Endodermal cell (in vitro differentiated cells): ENCODE data around the gene SIRT3. TPM values are rescaled to one million over a fixed set of nuclear protein-coding genes. Genes with fewer than 3 reads are reported as not detected.

Source experiments
- DNase-seq: peaks from one replicate; pipeline ENCODE4 v3.0.0-alpha.2; 2017
- H3K27ac ChIP-seq: 2 replicates; pipeline ENCODE4 v1.5.1; 2013; ENCODE audit warnings: mild to moderate bottlenecking, low read depth, low read length, moderate library complexity
- H3K27me3 ChIP-seq: 2 replicates; pipeline ENCODE4 v1.6.1; 2013; ENCODE audit warnings: mild to moderate bottlenecking, low read length, moderate library complexity; ENCODE audit not compliant: insufficient read depth, control insufficient read depth, poor library complexity, severe bottlenecking
- H3K36me3 ChIP-seq: 2 replicates; pipeline ENCODE4 v1.7.0; 2013; ENCODE audit warnings: mild to moderate bottlenecking, low read length, moderate library complexity; ENCODE audit not compliant: control insufficient read depth, insufficient read depth
- H3K4me1 ChIP-seq: one replicate; pipeline ENCODE4 v1.7.0; 2013; ENCODE audit warnings: low read length; ENCODE audit not compliant: control insufficient read depth, insufficient read depth
- H3K4me3 ChIP-seq: 2 replicates; pipeline ENCODE4 v1.5.1; 2013; ENCODE audit warnings: mild to moderate bottlenecking, low read length, moderate library complexity
- H3K9ac ChIP-seq: 2 replicates; pipeline ENCODE4 v1.6.1; 2013; ENCODE audit warnings: mild to moderate bottlenecking, low read length, moderate library complexity; ENCODE audit not compliant: poor library complexity, severe bottlenecking; ENCODE audit errors: extremely low read depth
- H3K9me3 ChIP-seq: 2 replicates; pipeline ENCODE4 v1.6.1; 2013; ENCODE audit warnings: mild to moderate bottlenecking, low read length, moderate library complexity; ENCODE audit not compliant: control insufficient read depth
- H3K27ac Mint-ChIP-seq: 2 replicates; pipeline ENCODE4 v1.8.0; 2020; ENCODE audit warnings: mixed read lengths
- H3K27me3 Mint-ChIP-seq: 2 replicates; pipeline ENCODE4 v1.8.0; 2021; ENCODE audit warnings: mild to moderate bottlenecking, mixed read lengths; ENCODE audit not compliant: insufficient read depth
- H3K36me3 Mint-ChIP-seq: 2 replicates; pipeline ENCODE4 v1.8.0; 2020; ENCODE audit warnings: low read depth, mixed read lengths
- H3K4me1 Mint-ChIP-seq: 2 replicates; pipeline ENCODE4 v1.8.0; 2020; ENCODE audit warnings: mixed read lengths
- H3K4me3 Mint-ChIP-seq: 2 replicates; pipeline ENCODE4 v1.8.0; 2020; ENCODE audit warnings: mild to moderate bottlenecking, moderate library complexity, mixed read lengths
- H3K9me3 Mint-ChIP-seq: 2 replicates; pipeline ENCODE4 v1.8.0; 2020; ENCODE audit warnings: mild to moderate bottlenecking, mixed read lengths
- CTCF ChIP-seq: fragments of 200-600 bp; sonication (generic); conservative IDR thresholded peaks from 2 replicates; pipeline ENCODE4 v1.5.0; 2021; ENCODE audit warnings: antibody characterized with exemption, mild to moderate bottlenecking
- WGBS, 2 experiments: methylation state at CpG; one replicate each; pipeline versions ENCODE4 v1.1.5 to v1.1.7; 2013; ENCODE audit warnings: missing lambda C conversion rate in 2 of 2, mixed read lengths in 1 of 2; ENCODE audit not compliant: insufficient coverage in 1 of 2, insufficient read length in 1 of 2; 5-methylcytosine and 5-hydroxymethylcytosine counted together
- total RNA-seq, 2 donors: library from RNA; stranded (reverse); fragmentation: NEBNext Ultra II Directional in 1 of 2; extraction: Animal tissue kit (Norgen Biotek cat#: 25700) in 1 of 2; gene quantifications; 2 replicates in 1 of 2; 3 replicates in 1 of 2; pipeline ENCODE4 v1.2.1, GENCODE V29; 2021

SIRT3 gene
- total RNA-seq, 2 donors from 2014 or later: 18.1 to 28.6 TPM

DNA sequence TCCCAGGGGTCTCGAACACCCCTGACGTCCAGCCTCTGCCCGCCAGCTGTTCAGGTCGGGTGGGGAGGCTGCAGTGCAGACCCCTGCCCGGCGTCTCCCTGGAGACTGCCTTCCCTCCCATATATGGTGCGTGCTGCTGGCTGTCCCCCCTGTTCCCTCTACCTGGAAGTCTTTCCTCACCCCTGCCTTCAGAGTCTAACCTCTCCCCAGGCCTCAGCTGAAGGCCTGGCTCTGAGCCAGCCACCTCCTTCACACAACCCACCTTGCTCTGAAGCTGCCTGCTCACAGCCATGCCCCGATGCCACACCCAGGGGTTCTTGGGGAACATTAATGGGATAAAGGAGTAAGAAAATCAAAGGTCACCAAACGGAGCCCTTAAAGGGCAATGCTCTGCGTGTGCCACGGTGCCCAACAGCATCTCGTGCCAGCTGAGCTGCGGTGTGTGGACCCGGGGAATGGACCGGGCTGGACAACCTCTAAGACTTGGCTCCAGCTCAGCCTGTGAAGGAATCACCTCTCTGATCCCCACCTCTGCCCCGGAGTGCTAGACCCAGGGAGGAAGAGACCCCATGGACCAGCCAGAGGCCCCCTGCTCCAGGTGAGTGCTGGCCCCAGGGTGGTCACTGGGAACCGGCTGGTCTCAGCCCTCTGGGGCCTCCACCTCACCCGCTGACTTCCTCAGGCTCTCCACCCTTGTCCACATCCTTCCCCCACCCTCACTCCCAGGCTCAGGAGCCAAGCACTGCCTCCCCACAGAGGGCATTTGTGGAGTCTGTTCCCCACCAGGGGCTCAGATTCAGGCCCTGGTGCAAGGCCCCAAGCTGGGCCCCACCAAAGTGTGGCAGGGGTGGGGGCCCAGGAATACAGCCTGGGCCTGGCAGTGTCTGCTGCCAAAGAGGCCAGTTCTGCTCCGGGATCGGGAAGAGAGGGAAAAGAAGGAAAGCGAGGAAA lies 42.1 kb upstream of the SIRT3 start, which contains the start of gene NLRP6:
Gene NLRP6, plus strand, starts transcription at position 407 of the 951 bp plus-strand sequence. Its CDS starts 163 bp downstream, at position 570.
- DNase-seq: peak; percentile 35
- Histone ChIP-seq H3K27ac (no peak within 1 kb of the TSS), H3K36me3 (no peaks in the 10 kb centered on the region), H3K9ac (no peak within 1 kb of the TSS), H3K27me3 (peaks cover 46% of the 10 kb centered on the region), H3K4me1 (no peaks in the 10 kb centered on the region), H3K9me3 (no peaks in the 10 kb centered on the region), H3K4me3 (no peak within 1 kb of the TSS)
- Mint-ChIP-seq H3K27me3 (peaks cover 46% of the 10 kb centered on the region), H3K36me3 (no peaks in the 10 kb centered on the region), H3K4me1 (no peaks in the 10 kb centered on the region), H3K9me3 (no peaks in the 10 kb centered on the region), H3K27ac (no peak within 1 kb of the TSS), H3K4me3 (no peak within 1 kb of the TSS)
- no peak for TF ChIP-seq CTCF
- WGBS, 2 experiments: 89 to 91% methylated on average over 8 to 21 of the region's 21 CpGs

- H3K4me1 Mint-ChIP-seq: peaks cover 5% of the 10 kb centered on the region
- TF ChIP-seq CTCF: no peak
Measured at GRCh38 chr11:276219-276618, 40.1 kb upstream of the SIRT3 start.

DNA sequence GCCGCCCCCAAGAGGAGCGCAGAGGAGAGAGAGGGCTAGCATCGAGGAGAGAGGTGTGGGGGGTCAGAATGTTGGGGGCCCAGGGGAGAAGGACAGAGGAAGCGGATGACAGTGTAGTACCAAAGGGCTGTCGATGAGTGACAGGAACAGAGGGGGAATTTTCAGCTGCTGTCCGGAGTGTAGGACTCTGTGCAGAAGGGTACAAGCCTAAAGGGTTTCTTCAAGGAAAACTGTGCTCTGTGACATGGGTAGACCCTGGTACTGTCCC lies 36.7 kb upstream of the SIRT3 start:
- Histone ChIP-seq H3K9ac (no peak overlapping the region), H3K4me1 (no peaks in the 10 kb centered on the region), H3K9me3 (no peaks in the 10 kb centered on the region), H3K36me3 (no peaks in the 10 kb centered on the region), H3K4me3 (no peak overlapping the region), H3K27me3 (no peaks in the 10 kb centered on the region), H3K27ac (no peak overlapping the region)
- DNase-seq: no peak
- WGBS, 2 experiments: 88 to 95% methylated on average over 5 to 6 of the region's 6 CpGs
- peaks cover 7% of the 10 kb centered on the region for H3K27me3 Mint-ChIP-seq
- no peak overlapping the region for H3K4me3 Mint-ChIP-seq
- no peak for TF ChIP-seq CTCF
- no peak overlapping the region for H3K27ac Mint-ChIP-seq
- H3K36me3 Mint-ChIP-seq: no peaks in the 10 kb centered on the region
- H3K9me3 Mint-ChIP-seq: no peaks in the 10 kb centered on the region
- peaks cover 5% of the 10 kb centered on the region for H3K4me1 Mint-ChIP-seq

More at GRCh38 chr11:276219-276618, 40.1 kb upstream of the SIRT3 start:
- no peak overlapping the region for H3K4me3 ChIP-seq
- peaks cover 29% of the 10 kb centered on the region for H3K27me3 ChIP-seq
- Mint-ChIP-seq H3K27me3 (peaks cover 31% of the 10 kb centered on the region), H3K4me3 (no peak overlapping the region), H3K27ac (no peak overlapping the region), H3K9me3 (no peaks in the 10 kb centered on the region), H3K36me3 (no peaks in the 10 kb centered on the region)
- no peak for DNase-seq
- H3K4me1 ChIP-seq: no peaks in the 10 kb centered on the region
- H3K9me3 ChIP-seq: no peaks in the 10 kb centered on the region
- no peaks in the 10 kb centered on the region for H3K36me3 ChIP-seq
- no peak overlapping the region for H3K27ac ChIP-seq
- no peak overlapping the region for H3K9ac ChIP-seq
